T-cell (primary cell): ENCODE data around the gene PCDHA1. TPM values are rescaled to one million over a fixed set of nuclear protein-coding genes. Genes with fewer than 3 reads are reported as not detected.
"Not testable (repeated sequence)": the region's sequence is repeated elsewhere in the genome, so short reads cannot be mapped to it uniquely, and the experiment has no call there.

ENCODE experiments used
- ATAC-seq, 4 experiments: fragments of 200-7000 bp in 3 of 4; fragments of 150-1000 bp in 1 of 4; cut with Tn5 transposase; replicated peaks in 1 of 4; 1 replicate in 3 of 4; 2 replicates in 1 of 4; pipeline ENCODE4 v1.10.0; 2021; ENCODE audit warnings: moderate library complexity in 3 of 4, mild to moderate bottlenecking in 2 of 4, moderate number of reproducible peaks in 1 of 4
- CTCF ChIA-PET, 2 donors: fragments of 300-600 bp; sonication (Branson Sonifier 250); formaldehyde crosslinking; loops; one replicate each; lab custom pipeline; 2022; ENCODE audit warnings: antibody characterized with exemption in 2 of 2; lab: Charles Lee
- POLR2A ChIA-PET, 2 donors: fragments of 300-600 bp; sonication (Branson Sonifier 250); formaldehyde crosslinking; loops; one replicate each; lab custom pipeline; 2022; ENCODE audit warnings: antibody characterized with exemption in 2 of 2; lab: Charles Lee
- DNase-seq, 35 experiments: peaks; one replicate each; pipeline versions ENCODE4 v3.0.0 to v3.0.0-alpha.2; 2013 to 2023
- H3K27ac ChIP-seq: one replicate; pipeline ENCODE4 v1.5.1; 2013; ENCODE audit warnings: low read length
- H3K27me3 ChIP-seq, 2 experiments: replicated peaks in 1 of 2; 1 replicate in 1 of 2; 2 replicates in 1 of 2; pipeline versions ENCODE4 v1.6.1 to v1.7.0; 2013; ENCODE audit warnings: low read length in 1 of 2, mixed read lengths in 1 of 2; ENCODE audit not compliant: control insufficient read depth in 2 of 2, insufficient read depth in 2 of 2; ENCODE audit errors: extremely low read depth in 1 of 2
- H3K36me3 ChIP-seq, 2 donors: 1 replicate in 1 of 2; 2 replicates in 1 of 2; pipeline versions ENCODE4 v1.6.1 to v1.7.0; 2013; ENCODE audit warnings: low read length in 1 of 2; ENCODE audit not compliant: control insufficient read depth in 2 of 2, insufficient read depth in 1 of 2; ENCODE audit errors: extremely low read depth in 1 of 2
- H3K4me1 ChIP-seq, 2 experiments: 1 replicate in 1 of 2; 2 replicates in 1 of 2; pipeline versions ENCODE4 v1.6.1 to v1.7.0; 2013; ENCODE audit warnings: low read length in 2 of 2, mixed read lengths in 1 of 2; ENCODE audit not compliant: insufficient read depth in 2 of 2, control insufficient read depth in 1 of 2; ENCODE audit errors: extremely low read depth in 1 of 2
- H3K4me3 ChIP-seq, 2 donors: 1 replicate in 1 of 2; 2 replicates in 1 of 2; pipeline versions ENCODE4 v1.5.1 to v1.7.0; 2013; ENCODE audit warnings: mild to moderate bottlenecking in 2 of 2, low read length in 1 of 2, moderate library complexity in 1 of 2; ENCODE audit not compliant: control insufficient read depth in 1 of 2; ENCODE audit errors: extremely low read depth in 1 of 2
- H3K9me3 ChIP-seq: 2 replicates; pipeline ENCODE4 v1.7.0; 2013
- H3K27ac Mint-ChIP-seq, 2 donors: one replicate each; pipeline ENCODE4 v1.8.0; 2020 to 2021; ENCODE audit warnings: mild to moderate bottlenecking in 2 of 2, mixed read lengths in 2 of 2
- H3K27me3 Mint-ChIP-seq, 2 donors: one replicate each; pipeline ENCODE4 v1.8.0; 2021 to 2022; ENCODE audit warnings: mixed read lengths in 2 of 2
- H3K36me3 Mint-ChIP-seq: one replicate; pipeline ENCODE4 v1.8.0; 2021; ENCODE audit warnings: mixed read lengths
- H3K4me1 Mint-ChIP-seq, 3 donors: one replicate each; pipeline ENCODE4 v1.8.0; 2020 to 2022; ENCODE audit warnings: mixed read lengths in 3 of 3, mild to moderate bottlenecking in 1 of 3
- H3K4me3 Mint-ChIP-seq, 3 donors: one replicate each; pipeline ENCODE4 v1.8.0; 2020 to 2022; ENCODE audit warnings: mild to moderate bottlenecking in 3 of 3, mixed read lengths in 3 of 3, moderate library complexity in 3 of 3
- H3K9me3 Mint-ChIP-seq, 3 donors: one replicate each; pipeline ENCODE4 v1.8.0; 2020 to 2022; ENCODE audit warnings: mixed read lengths in 3 of 3
- WGBS: methylation state at CpG from one replicate; pipeline ENCODE4 v1.1.5; 2013; ENCODE audit warnings: missing lambda C conversion rate; ENCODE audit not compliant: insufficient coverage; 5-methylcytosine and 5-hydroxymethylcytosine counted together
- total RNA-seq, 35 experiments: library from RNA in 6 of 35; stranded (reverse) in 6 of 35; fragments of 120-200 nt in 1 of 35; gene quantifications; one replicate each; pipeline versions ENCODE4 v1.2.1 to v1.2.4 and lab custom pipeline; 2013 to 2026

The PCDHA1 gene
- total RNA-seq, 5 donors from 2014 or later (not counting 1 experiment from before 2014, with no cell fraction given) = not detected

GRCh38 chr5:140823475-140823874 lies 37.5 kb downstream of the PCDHA1 start:
- 65% methylated on average over 38 of the region's 38 CpGs for WGBS
- ATAC-seq = no peak
- POLR2A ChIA-PET = no interaction called here
- peaks cover 5% of the 10 kb centered on the region for H3K36me3 Mint-ChIP-seq
- no peak overlapping the region for H3K4me3 ChIP-seq
- H3K4me3 Mint-ChIP-seq = no peak overlapping the region
- H3K27ac ChIP-seq = no peak overlapping the region
- DNase-seq = no peak
- no peaks in the 10 kb centered on the region for H3K9me3 ChIP-seq
- no peaks in the 10 kb centered on the region for H3K36me3 ChIP-seq
- H3K27me3 Mint-ChIP-seq = peaks cover 19 to 33% of the 10 kb centered on the region in 2 donors
- H3K27ac Mint-ChIP-seq = no peak overlapping the region
- no peaks in the 10 kb centered on the region for H3K4me1 Mint-ChIP-seq
- CTCF ChIA-PET = no interaction called here
- H3K4me1 ChIP-seq = no peaks in the 10 kb centered on the region
- peaks cover 0 to 19% (median 19%) of the 10 kb centered on the region in 3 donors for H3K9me3 Mint-ChIP-seq
- peaks cover 0 to 25% of the 10 kb centered on the region in 2 experiments for H3K27me3 ChIP-seq

- ATAC-seq (no peak), DNase-seq (no peak)
- H3K36me3 ChIP-seq = no peaks in the 10 kb centered on the region
- H3K9me3 ChIP-seq = no peaks in the 10 kb centered on the region
- no peaks in the 10 kb centered on the region for H3K4me1 ChIP-seq
- no peak within 1 kb of the TSS for H3K4me3 ChIP-seq
- Mint-ChIP-seq H3K4me1 (no peaks in the 10 kb centered on the region), H3K36me3 (peaks cover 8% of the 10 kb centered on the region), H3K27ac (no peak within 1 kb of the TSS), H3K9me3 (peaks cover 4 to 25% (median 13%) of the 10 kb centered on the region in 3 donors), H3K27me3 (peaks cover 27 to 41% of the 10 kb centered on the region in 2 donors), H3K4me3 (no peak within 1 kb of the TSS)
- H3K27ac ChIP-seq = no peak within 1 kb of the TSS
- CTCF ChIA-PET = no interaction called here
- H3K27me3 ChIP-seq = peaks cover 0 to 27% of the 10 kb centered on the region in 2 experiments
- POLR2A ChIA-PET = no interaction called here
- WGBS = 37% methylated on average over 18 of the region's 27 CpGs
Observed at GRCh38 chr5:140827704-140828361, 41.9 kb downstream of the PCDHA1 start, which contains the start of gene PCDHA6. PCDHA6 (plus strand) TSS chr5:140827960; CDS start chr5:140828092, 132 bp downstream.

- Mint-ChIP-seq H3K27me3 (peaks cover 31 to 44% of the 10 kb centered on the region in 2 donors), H3K36me3 (peaks cover 11% of the 10 kb centered on the region), H3K27ac (no peak overlapping the region), H3K4me1 (no peaks in the 10 kb centered on the region), H3K4me3 (no peak overlapping the region), H3K9me3 (peaks cover 8 to 27% (median 17%) of the 10 kb centered on the region in 3 donors)
- H3K27ac ChIP-seq = no peak overlapping the region
- H3K27me3 ChIP-seq = peaks cover 0 to 27% of the 10 kb centered on the region in 2 experiments
- ATAC-seq (no peak), DNase-seq (no peak)
- ChIA-PET POLR2A (no interaction called here), CTCF (no interaction called here)
- H3K4me1 ChIP-seq = no peaks in the 10 kb centered on the region
- H3K9me3 ChIP-seq = no peaks in the 10 kb centered on the region
- whole genome bisulfite sequencing = 38% methylated on average over 7 of the region's 18 CpGs
- no peak overlapping the region for H3K4me3 ChIP-seq
- H3K36me3 ChIP-seq = no peaks in the 10 kb centered on the region
Observed at GRCh38 chr5:140828362-140828737, 42.4 kb downstream of the PCDHA1 start.

- peaks cover 8 to 31% (median 23%) of the 10 kb centered on the region in 3 donors for H3K9me3 Mint-ChIP-seq
- H3K4me1 Mint-ChIP-seq, H3K4me3 Mint-ChIP-seq, POLR2A ChIA-PET, H3K36me3 ChIP-seq, H3K9me3 ChIP-seq, H3K4me3 ChIP-seq, H3K27ac ChIP-seq, H3K4me1 ChIP-seq, CTCF ChIA-PET, H3K27ac Mint-ChIP-seq, ATAC-seq, DNase-seq: not testable (repeated sequence)
- H3K36me3 Mint-ChIP-seq = peaks cover 11% of the 10 kb centered on the region
- 61% methylated on average over 95 of the region's 106 CpGs for WGBS
- peaks cover 40 to 52% of the 10 kb centered on the region in 2 donors for H3K27me3 Mint-ChIP-seq
- peaks cover 0 to 23% of the 10 kb centered on the region in 2 experiments for H3K27me3 ChIP-seq
Observed at GRCh38 chr5:140829511-140830501, 43.9 kb downstream of the PCDHA1 start.

- H3K27me3 Mint-ChIP-seq = peaks cover 28 to 34% of the 10 kb centered on the region in 2 donors
- no peak within 1 kb of the TSS for H3K4me3 Mint-ChIP-seq
- no CpG with 5 or more reads among the region's 8 CpGs for WGBS
Observed at GRCh38 chr5:140833993-140834392, 48.1 kb downstream of the PCDHA1 start, which contains the start of gene PCDHA7. PCDHA7 (plus strand) TSS chr5:140834269; CDS start chr5:140834384, 115 bp downstream.

GRCh38 chr5:140834439-140835008 lies 48.6 kb downstream of the PCDHA1 start:
- H3K4me3 ChIP-seq, POLR2A ChIA-PET: not testable (repeated sequence)

More at GRCh38 chr5:140833993-140834392, 48.1 kb downstream of the PCDHA1 start, which contains the start of gene PCDHA7:
- H3K4me3 ChIP-seq = no peak within 1 kb of the TSS
- DNase-seq = no peak
- no peaks in the 10 kb centered on the region for H3K9me3 ChIP-seq
- Mint-ChIP-seq H3K27ac (peak within 1 kb of the TSS in 1 of 2 donors; percentile 23), H3K4me1 (peaks cover 0 to 3% (median 0%) of the 10 kb centered on the region in 3 donors), H3K9me3 (peaks cover 8 to 19% (median 15%) of the 10 kb centered on the region in 3 donors), H3K36me3 (peaks cover 4% of the 10 kb centered on the region)
- H3K27me3 ChIP-seq = peaks cover 0 to 21% of the 10 kb centered on the region in 2 experiments
- no peak within 1 kb of the TSS for H3K27ac ChIP-seq
- no peaks in the 10 kb centered on the region for H3K4me1 ChIP-seq
- POLR2A ChIA-PET = no interaction called here
- no peaks in the 10 kb centered on the region for H3K36me3 ChIP-seq
- CTCF ChIA-PET = no interaction called here
- no peak for ATAC-seq

More at GRCh38 chr5:140834439-140835008, 48.6 kb downstream of the PCDHA1 start:
- H3K4me1 ChIP-seq, H3K36me3 ChIP-seq, H3K27ac Mint-ChIP-seq, CTCF ChIA-PET, ATAC-seq, DNase-seq, H3K9me3 ChIP-seq, H3K36me3 Mint-ChIP-seq, H3K4me3 Mint-ChIP-seq, H3K27ac ChIP-seq, H3K4me1 Mint-ChIP-seq: not testable (repeated sequence)
- H3K9me3 Mint-ChIP-seq = peaks cover 8 to 19% (median 15%) of the 10 kb centered on the region in 3 donors
- H3K27me3 Mint-ChIP-seq = peaks cover 30 to 37% of the 10 kb centered on the region in 2 donors
- WGBS = 47% methylated on average over 19 of the region's 38 CpGs
- H3K27me3 ChIP-seq = peaks cover 0 to 21% of the 10 kb centered on the region in 2 experiments
